Neural cell (in vitro differentiated cells): ENCODE results near the gene ETFB.

Experiments used
- CTCF ChIP-seq: fragments of 450-650 bp; IDR thresholded peaks from 2 replicates; pipeline ENCODE4 v1.5.1; 2014; ENCODE audit warnings: antibody characterized with exemption, mild to moderate bottlenecking, moderate library complexity; ENCODE audit not compliant: poor library complexity, severe bottlenecking
- EP300 ChIP-seq: fragments of 450-650 bp; conservative IDR thresholded peaks from 2 replicates; pipeline ENCODE4 v1.6.1; 2014; ENCODE audit warnings: antibody characterized with exemption, mild to moderate bottlenecking, moderate library complexity; ENCODE audit not compliant: poor library complexity, severe bottlenecking
- EZH2 ChIP-seq: fragments of 200-600, 300-800 bp; shearing (Covaris generic), sonication (generic); IDR thresholded peaks from 2 replicates; pipeline ENCODE4 v1.6.1; 2014; ENCODE audit warnings: antibody characterized with exemption, low read length, borderline replicate concordance, mild to moderate bottlenecking; ENCODE audit not compliant: insufficient read depth, poor library complexity, severe bottlenecking
- MXI1 ChIP-seq: fragments of 450-650 bp; conservative IDR thresholded peaks from 2 replicates; pipeline ENCODE4 v1.6.1; 2014; ENCODE audit warnings: antibody characterized with exemption, mild to moderate bottlenecking; ENCODE audit not compliant: poor library complexity, severe bottlenecking
- POLR2AphosphoS5 ChIP-seq: IDR thresholded peaks from 2 replicates; pipeline ENCODE4 v1.6.1; 2012
- RAD21 ChIP-seq: fragments of 450-650 bp; conservative IDR thresholded peaks from 2 replicates; pipeline ENCODE4 v1.6.1; 2014; ENCODE audit warnings: antibody characterized with exemption, mild to moderate bottlenecking, moderate library complexity
- SMC3 ChIP-seq: fragments of 450-650 bp; conservative IDR thresholded peaks from 2 replicates; pipeline ENCODE4 v1.6.1; 2014; ENCODE audit warnings: antibody characterized with exemption, mild to moderate bottlenecking, moderate library complexity; ENCODE audit not compliant: poor library complexity
- TAF1 ChIP-seq: IDR thresholded peaks from 2 replicates; pipeline ENCODE4 v1.6.1; 2012; ENCODE audit warnings: low read depth

GRCh38 chr19:51352783-51353360 lies 13.3 kb downstream of the ETFB start:
- TF ChIP-seq CTCF (no peak), EZH2 (no peak), POLR2AphosphoS5 (no peak), SMC3 (no peak), RAD21 (no peak), TAF1 (no peak), EP300 (no peak), MXI1 (no peak)
